Measurements from ENCODE around the gene ZDHHC8. TPM values are rescaled to one million over a fixed set of nuclear protein-coding genes. Genes with fewer than 3 reads are reported as not detected.

The ZDHHC8 gene
- total RNA-seq, 1 experiment from 2014 or later = 89.3 TPM

- no TSS peak for BruUV-seq (replicated peaks)
- CTCF ChIA-PET = no interaction called here
- intact Hi-C loops (cut with micrococcal nuclease) = no loop called here
These were observed 61.6 kb downstream of the ZDHHC8 start for GRCh38 chr22:20192972-20193760.

More at GRCh38 chr22:20192972-20193760, 61.6 kb downstream of the ZDHHC8 start:
- no peaks in the 10 kb centered on the region for H3K4me1 ChIP-seq (ENCODE audit: control insufficient read depth in 1 of 2, insufficient read depth in 2 of 2, low read length in 2 of 2)
- TF ChIP-seq CBX3 (IDR thresholded peaks at IDR 0.05; ENCODE audit: low read depth) (no peak), POLR2AphosphoS5 (IDR thresholded peaks at IDR 0.05; ENCODE audit: low read depth, low read length) (no peak), REST (IDR thresholded peaks at IDR 0.05; ENCODE audit: low read depth) (no peak), SP1 (IDR thresholded peaks at IDR 0.05; ENCODE audit: low read depth) (no peak)
- no peak overlapping the region for H3K27ac ChIP-seq (ENCODE audit: low read depth, low read length)
- ATAC-seq (peak; percentile 44; the same call in 1 of the 2 replicates), DNase-seq (ENCODE audit: low read depth, low spot score) (no peak)
- no peaks in the 10 kb centered on the region for H3K9me3 ChIP-seq (ENCODE audit: control insufficient read depth in 1 of 2, insufficient read depth in 1 of 2, low read depth in 1 of 2, low read length in 2 of 2)
- no peaks in the 10 kb centered on the region for H4K20me1 ChIP-seq (ENCODE audit: insufficient read depth)
- no peak overlapping the region for H2AFZ ChIP-seq (ENCODE audit: low read depth, low read length, poor library complexity, severe bottlenecking)
- H3K36me3 ChIP-seq (ENCODE audit: control insufficient read depth in 1 of 2, insufficient read depth in 2 of 2, low read length in 2 of 2) = no peaks in the 10 kb centered on the region
- no peaks in the 10 kb centered on the region for H3K27me3 ChIP-seq (ENCODE audit: insufficient read depth, low read length)
- H3K79me2 ChIP-seq (ENCODE audit: insufficient read depth, low read length) = no peaks in the 10 kb centered on the region
- no peak overlapping the region for H3K4me2 ChIP-seq (ENCODE audit: low read length)
- H3K9ac ChIP-seq (ENCODE audit: low read length) = no peak overlapping the region
- POLR2A ChIA-PET = no interaction called here
- H3K4me3 ChIP-seq (replicated peaks in 1 of 2; ENCODE audit: low read depth in 1 of 2, low read length in 2 of 2) = no peak overlapping the region
- RAD21 ChIA-PET (ENCODE audit: low non-redundant PET in 1 of 2, low total read pairs in 2 of 2, uncharacterized antibody in 2 of 2, unreplicated experiment in 2 of 2) = no interaction called here
- H3K9me2 ChIP-seq (ENCODE audit: insufficient read depth) = no peaks in the 10 kb centered on the region

All from HCT116 (cell line).